ENCODE data around the gene AATK. TPM values are rescaled to one million over a fixed set of nuclear protein-coding genes. Genes with fewer than 3 reads are reported as not detected.

Gene AATK
- total and polyA plus RNA-seq, 2 experiments from 2014 or later, result 1.1 to 5.0 TPM

- no peak for TF ChIP-seq EZH2phosphoT487 (IDR thresholded peaks at IDR 0.05; ENCODE audit: unreplicated experiment)
- TF ChIP-seq ZNF331 (CRISPR knock-in tag; IDR thresholded peaks at IDR 0.05; ENCODE audit: low read depth), result no peak
Measured at GRCh38 chr17:81202318-81202717, 36.3 kb upstream of the AATK start (continued).

DNA sequence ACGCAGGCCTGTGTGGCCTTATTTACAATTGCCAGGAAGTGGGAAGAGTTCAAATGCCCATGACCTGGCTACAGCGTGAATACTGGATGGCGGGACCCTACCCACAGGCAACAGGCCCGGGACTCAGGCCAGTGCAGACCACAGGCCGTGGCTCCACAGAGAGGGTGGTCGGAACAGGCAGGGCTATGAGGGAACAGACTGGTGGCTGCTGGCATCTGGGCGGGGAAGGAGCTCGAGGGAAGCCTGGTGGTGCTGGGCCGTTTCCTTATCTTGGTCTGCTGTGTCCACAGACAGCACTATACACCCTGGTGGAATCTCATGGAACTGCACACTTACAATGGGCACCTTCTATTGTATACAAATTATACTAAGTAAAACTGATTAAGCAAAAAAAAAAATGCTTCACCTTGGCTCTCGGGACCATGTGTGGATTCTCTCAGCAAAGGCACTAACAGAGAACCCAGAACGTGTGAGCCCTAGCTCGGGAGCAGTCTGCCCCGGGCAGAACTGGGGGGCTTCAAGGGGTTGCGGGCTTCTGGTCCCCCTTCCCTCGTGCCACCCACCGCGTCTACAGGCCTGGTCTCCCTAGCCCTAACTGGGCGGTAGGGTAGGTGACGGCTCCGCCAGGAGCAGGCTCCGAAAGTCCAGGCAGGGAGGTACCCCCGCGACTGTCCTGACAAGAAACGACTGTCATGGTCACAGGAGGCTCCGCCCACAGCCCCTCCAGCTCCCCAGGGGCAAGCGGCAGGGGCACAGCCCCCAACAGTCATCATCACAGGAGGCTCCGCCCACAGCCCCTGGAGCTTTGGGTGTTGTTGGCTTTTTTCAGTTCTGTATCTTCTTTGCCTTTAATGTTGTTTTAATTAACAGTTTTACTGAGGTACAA is 34.9 kb upstream of the AATK start:
- Histone ChIP-seq H3K4me2 (no peak overlapping the region), H3K4me1 (ENCODE audit: insufficient read depth) (no peaks in the 10 kb centered on the region), H3F3A (replicated peaks; ENCODE audit: low read depth) (no peaks in the 10 kb centered on the region), H3K27ac (ENCODE audit: low read depth) (0 out of 2 replicates have a peak overlapping the region, but pooled peaks have one; percentile 36), H4K20me1 (replicated peaks; ENCODE audit: insufficient read depth) (no peaks in the 10 kb centered on the region), H3K79me2 (replicated peaks; ENCODE audit: insufficient read depth) (no peaks in the 10 kb centered on the region), H3K9me2 (ENCODE audit: insufficient read depth) (no peaks in the 10 kb centered on the region), H3K4me3 (no peak overlapping the region), H3K27me3 (ENCODE audit: insufficient read depth) (no peaks in the 10 kb centered on the region), H3K36me3 (ENCODE audit: insufficient read depth) (no peaks in the 10 kb centered on the region; the same call in 1 of the 2 replicates), H2AFZ (no peak overlapping the region)
- Mint-ChIP-seq H3K9me3 (no peaks in the 10 kb centered on the region), H3K4me1 (no peaks in the 10 kb centered on the region), H3K27me3 (ENCODE audit: insufficient read depth, low read depth, poor library complexity) (peaks cover 6% of the 10 kb centered on the region), H3K36me3 (ENCODE audit: low read depth) (peaks cover 7% of the 10 kb centered on the region; the same call in 2 of the 3 replicates), H3K4me3 (no peak overlapping the region), H3K27ac (no peak overlapping the region)
- ATAC-seq (peak; percentile 84), DNase-seq (ENCODE audit: low spot score) (peak; percentile 73)
- TF ChIP-seq CTCF (conservative IDR thresholded peaks at IDR 0.05; ENCODE audit: low read depth in 2 of 2), result peak; percentile 29 to 46
- no peak for TF ChIP-seq REST (IDR thresholded peaks at IDR 0.05; ENCODE audit: unreplicated experiment)
- no peak for TF ChIP-seq EZH2 (IDR thresholded peaks at IDR 0.05; ENCODE audit: low read depth, unreplicated experiment)

DNA sequence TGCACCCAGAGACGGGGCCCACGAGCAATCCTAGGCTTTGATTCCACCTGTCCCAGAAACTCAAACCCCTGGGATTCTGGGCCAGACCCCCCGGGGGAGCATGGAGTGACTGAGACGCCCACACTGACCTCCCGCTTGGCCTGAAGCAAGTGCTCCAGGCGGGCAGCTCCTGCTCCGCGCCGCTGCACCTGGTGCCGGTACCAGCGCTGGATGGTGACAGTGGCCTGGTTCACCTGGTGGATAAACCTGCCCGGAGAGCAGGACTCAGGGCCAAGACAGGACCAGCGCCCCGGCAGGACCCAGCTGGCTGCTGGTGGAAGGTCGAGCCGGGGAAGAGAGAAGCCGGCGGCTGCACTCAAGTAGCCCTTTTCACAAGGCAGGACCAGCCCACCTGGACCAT is 34.2 kb upstream of the AATK start:
- H3K4me3 ChIP-seq, result no peak overlapping the region
- H3K36me3 ChIP-seq (ENCODE audit: insufficient read depth), result no peaks in the 10 kb centered on the region; the same call in 1 of the 2 replicates
- H2AFZ ChIP-seq, result no peak overlapping the region
- H3F3A ChIP-seq (replicated peaks; ENCODE audit: low read depth), result no peaks in the 10 kb centered on the region
- H3K9me2 ChIP-seq (ENCODE audit: insufficient read depth), result no peaks in the 10 kb centered on the region
- Mint-ChIP-seq H3K9me3 (no peaks in the 10 kb centered on the region), H3K36me3 (ENCODE audit: low read depth) (peaks cover 7% of the 10 kb centered on the region; the same call in 2 of the 3 replicates), H3K27me3 (ENCODE audit: insufficient read depth, low read depth, poor library complexity) (peaks cover 6% of the 10 kb centered on the region), H3K4me3 (no peak overlapping the region), H3K27ac (no peak overlapping the region), H3K4me1 (no peaks in the 10 kb centered on the region)
- ATAC-seq (no peak), DNase-seq (ENCODE audit: low spot score) (no peak)
- H3K27ac ChIP-seq (ENCODE audit: low read depth), result no peak overlapping the region
- H3K79me2 ChIP-seq (replicated peaks; ENCODE audit: insufficient read depth), result no peaks in the 10 kb centered on the region
- no peaks in the 10 kb centered on the region for H3K4me1 ChIP-seq (ENCODE audit: insufficient read depth)
- no peaks in the 10 kb centered on the region for H4K20me1 ChIP-seq (replicated peaks; ENCODE audit: insufficient read depth)
- H3K27me3 ChIP-seq (ENCODE audit: insufficient read depth), result no peaks in the 10 kb centered on the region
- no peak overlapping the region for H3K4me2 ChIP-seq
- TF ChIP-seq REST (IDR thresholded peaks at IDR 0.05; ENCODE audit: unreplicated experiment), result no peak

All from GM23338 (cell line).